T-cell (primary cell): ENCODE results near the gene TCEA3. TPM values are rescaled to one million over a fixed set of nuclear protein-coding genes. Genes with fewer than 3 reads are reported as not detected.

Experiments
- ATAC-seq, 4 experiments: fragments of 200-7000 bp in 3 of 4; fragments of 150-1000 bp in 1 of 4; cut with Tn5 transposase; replicated peaks in 1 of 4; 1 replicate in 3 of 4; 2 replicates in 1 of 4; pipeline ENCODE4 v1.10.0; 2021; ENCODE audit warnings: moderate library complexity in 3 of 4, mild to moderate bottlenecking in 2 of 4, moderate number of reproducible peaks in 1 of 4
- CTCF ChIA-PET, 2 donors: fragments of 300-600 bp; sonication (Branson Sonifier 250); formaldehyde crosslinking; loops; one replicate each; lab custom pipeline; 2022; ENCODE audit warnings: antibody characterized with exemption in 2 of 2; lab: Charles Lee
- POLR2A ChIA-PET, 2 donors: fragments of 300-600 bp; sonication (Branson Sonifier 250); formaldehyde crosslinking; loops; one replicate each; lab custom pipeline; 2022; ENCODE audit warnings: antibody characterized with exemption in 2 of 2; lab: Charles Lee
- DNase-seq, 35 experiments: peaks; one replicate each; pipeline versions ENCODE4 v3.0.0 to v3.0.0-alpha.2; 2013 to 2023
- H3K27ac ChIP-seq: one replicate; pipeline ENCODE4 v1.5.1; 2013; ENCODE audit warnings: low read length
- H3K27me3 ChIP-seq, 2 experiments: replicated peaks in 1 of 2; 1 replicate in 1 of 2; 2 replicates in 1 of 2; pipeline versions ENCODE4 v1.6.1 to v1.7.0; 2013; ENCODE audit warnings: low read length in 1 of 2, mixed read lengths in 1 of 2; ENCODE audit not compliant: control insufficient read depth in 2 of 2, insufficient read depth in 2 of 2; ENCODE audit errors: extremely low read depth in 1 of 2
- H3K36me3 ChIP-seq, 2 donors: 1 replicate in 1 of 2; 2 replicates in 1 of 2; pipeline versions ENCODE4 v1.6.1 to v1.7.0; 2013; ENCODE audit warnings: low read length in 1 of 2; ENCODE audit not compliant: control insufficient read depth in 2 of 2, insufficient read depth in 1 of 2; ENCODE audit errors: extremely low read depth in 1 of 2
- H3K4me1 ChIP-seq, 2 experiments: 1 replicate in 1 of 2; 2 replicates in 1 of 2; pipeline versions ENCODE4 v1.6.1 to v1.7.0; 2013; ENCODE audit warnings: low read length in 2 of 2, mixed read lengths in 1 of 2; ENCODE audit not compliant: insufficient read depth in 2 of 2, control insufficient read depth in 1 of 2; ENCODE audit errors: extremely low read depth in 1 of 2
- H3K4me3 ChIP-seq, 2 donors: 1 replicate in 1 of 2; 2 replicates in 1 of 2; pipeline versions ENCODE4 v1.5.1 to v1.7.0; 2013; ENCODE audit warnings: mild to moderate bottlenecking in 2 of 2, low read length in 1 of 2, moderate library complexity in 1 of 2; ENCODE audit not compliant: control insufficient read depth in 1 of 2; ENCODE audit errors: extremely low read depth in 1 of 2
- H3K9me3 ChIP-seq: 2 replicates; pipeline ENCODE4 v1.7.0; 2013
- H3K27ac Mint-ChIP-seq, 2 donors: one replicate each; pipeline ENCODE4 v1.8.0; 2020 to 2021; ENCODE audit warnings: mild to moderate bottlenecking in 2 of 2, mixed read lengths in 2 of 2
- H3K27me3 Mint-ChIP-seq, 2 donors: one replicate each; pipeline ENCODE4 v1.8.0; 2021 to 2022; ENCODE audit warnings: mixed read lengths in 2 of 2
- H3K36me3 Mint-ChIP-seq: one replicate; pipeline ENCODE4 v1.8.0; 2021; ENCODE audit warnings: mixed read lengths
- H3K4me1 Mint-ChIP-seq, 3 donors: one replicate each; pipeline ENCODE4 v1.8.0; 2020 to 2022; ENCODE audit warnings: mixed read lengths in 3 of 3, mild to moderate bottlenecking in 1 of 3
- H3K4me3 Mint-ChIP-seq, 3 donors: one replicate each; pipeline ENCODE4 v1.8.0; 2020 to 2022; ENCODE audit warnings: mild to moderate bottlenecking in 3 of 3, mixed read lengths in 3 of 3, moderate library complexity in 3 of 3
- H3K9me3 Mint-ChIP-seq, 3 donors: one replicate each; pipeline ENCODE4 v1.8.0; 2020 to 2022; ENCODE audit warnings: mixed read lengths in 3 of 3
- WGBS: methylation state at CpG from one replicate; pipeline ENCODE4 v1.1.5; 2013; ENCODE audit warnings: missing lambda C conversion rate; ENCODE audit not compliant: insufficient coverage; 5-methylcytosine and 5-hydroxymethylcytosine counted together
- total RNA-seq, 35 experiments: library from RNA in 6 of 35; stranded (reverse) in 6 of 35; fragments of 120-200 nt in 1 of 35; gene quantifications; one replicate each; pipeline versions ENCODE4 v1.2.1 to v1.2.4 and lab custom pipeline; 2013 to 2026

Gene TCEA3
- total RNA-seq, 5 donors from 2014 or later (not counting 1 experiment from before 2014, with no cell fraction given), result 16.1 to 39.9 (median 32.4) TPM

GRCh38 chr1:23469372-23469982, 44.9 kb upstream of the TCEA3 start:
- Histone ChIP-seq H3K4me1 (no peaks in the 10 kb centered on the region), H3K9me3 (no peaks in the 10 kb centered on the region), H3K27me3 (peaks cover 0 to 11% of the 10 kb centered on the region in 2 experiments), H3K4me3 (no peak overlapping the region), H3K27ac (no peak overlapping the region), H3K36me3 (no peaks in the 10 kb centered on the region)
- ChIA-PET CTCF (no interaction called here), POLR2A (interaction anchor here in 1 of 2 donors (0.5 kb wide), 1 partner anchor 62 kb away, joined by 6 read pairs; the partner anchor contains the start of gene E2F2)
- Mint-ChIP-seq H3K27ac (no peak overlapping the region), H3K27me3 (no peaks in the 10 kb centered on the region), H3K9me3 (no peaks in the 10 kb centered on the region), H3K4me3 (no peak overlapping the region), H3K4me1 (no peaks in the 10 kb centered on the region), H3K36me3 (no peaks in the 10 kb centered on the region)
- no peak for DNase-seq
- ATAC-seq, result no peak
- 71% methylated on average over 1 of the region's 5 CpGs for WGBS

GRCh38 chr1:23466423-23466989, 42.0 kb upstream of the TCEA3 start:
- no peaks in the 10 kb centered on the region for H3K36me3 ChIP-seq
- H3K9me3 Mint-ChIP-seq, result no peaks in the 10 kb centered on the region
- H3K27ac Mint-ChIP-seq, result no peak overlapping the region
- peaks cover 0 to 9% of the 10 kb centered on the region in 2 experiments for H3K27me3 ChIP-seq
- peaks cover 4 to 6% of the 10 kb centered on the region in 2 donors for H3K27me3 Mint-ChIP-seq
- no peak overlapping the region for H3K4me3 ChIP-seq
- DNase-seq, result no peak
- no peak overlapping the region for H3K27ac ChIP-seq
- no peaks in the 10 kb centered on the region for H3K4me1 ChIP-seq
- no peaks in the 10 kb centered on the region for H3K4me1 Mint-ChIP-seq
- H3K9me3 ChIP-seq, result no peaks in the 10 kb centered on the region
- no peaks in the 10 kb centered on the region for H3K36me3 Mint-ChIP-seq
- no peak overlapping the region for H3K4me3 Mint-ChIP-seq
- WGBS, result 93% methylated on average over 3 of the region's 3 CpGs
- CTCF ChIA-PET, result interaction anchor here in 1 of 2 donors (0.5 kb wide), 1 partner anchor 186 kb away, joined by 3 read pairs; no protein-coding TSS in a partner anchor
- POLR2A ChIA-PET, result interaction anchor here in 1 of 2 donors (0.7 kb wide), 1 partner anchor 636 kb away, joined by 3 read pairs; no protein-coding TSS in a partner anchor
- no peak for ATAC-seq

- Histone ChIP-seq H3K36me3 (no peaks in the 10 kb centered on the region), H3K9me3 (no peaks in the 10 kb centered on the region), H3K4me1 (no peaks in the 10 kb centered on the region), H3K4me3 (no peak overlapping the region), H3K27me3 (peaks cover 0 to 8% of the 10 kb centered on the region in 2 experiments), H3K27ac (no peak overlapping the region)
- H3K9me3 Mint-ChIP-seq, result no peaks in the 10 kb centered on the region
- ChIA-PET POLR2A (no interaction called here), CTCF (interaction anchor here in 1 of 2 donors (0.6 kb wide), 1 partner anchor 1435 kb away, joined by 3 read pairs; no protein-coding TSS in a partner anchor)
- ATAC-seq, result no peak
- peaks cover 0 to 2% (median 0%) of the 10 kb centered on the region in 3 donors for H3K4me1 Mint-ChIP-seq
- peaks cover 4 to 11% of the 10 kb centered on the region in 2 donors for H3K27me3 Mint-ChIP-seq
- H3K27ac Mint-ChIP-seq, result no peak overlapping the region
- H3K36me3 Mint-ChIP-seq, result no peaks in the 10 kb centered on the region
- no peak overlapping the region for H3K4me3 Mint-ChIP-seq
- DNase-seq, result no peak
- WGBS, result 64% methylated on average over 2 of the region's 3 CpGs
These were observed 38.7 kb upstream of the TCEA3 start for GRCh38 chr1:23463286-23463685.

- H3K27me3 Mint-ChIP-seq, result peaks cover 4 to 13% of the 10 kb centered on the region in 2 donors
- ChIA-PET POLR2A (no interaction called here), CTCF (interaction anchor here in 1 of 2 donors (0.6 kb wide), 1 partner anchor 1436 kb away, joined by 3 read pairs; no protein-coding TSS in a partner anchor)
These were observed 38.2 kb upstream of the TCEA3 start for GRCh38 chr1:23462766-23463165.

GRCh38 chr1:23461050-23461449, 36.5 kb upstream of the TCEA3 start:
- 79% methylated on average over 2 of the region's 3 CpGs for WGBS
- Mint-ChIP-seq H3K27ac (no peak overlapping the region), H3K36me3 (no peaks in the 10 kb centered on the region), H3K9me3 (no peaks in the 10 kb centered on the region), H3K4me1 (peaks cover 0 to 7% (median 5%) of the 10 kb centered on the region in 3 donors), H3K27me3 (peaks cover 8 to 20% of the 10 kb centered on the region in 2 donors), H3K4me3 (no peak overlapping the region)
- Histone ChIP-seq H3K36me3 (no peaks in the 10 kb centered on the region), H3K4me3 (no peak overlapping the region), H3K4me1 (no peaks in the 10 kb centered on the region), H3K27ac (no peak overlapping the region), H3K27me3 (peaks cover 0 to 22% of the 10 kb centered on the region in 2 experiments), H3K9me3 (no peaks in the 10 kb centered on the region)
- DNase-seq (no peak), ATAC-seq (no peak)
- POLR2A ChIA-PET, result no interaction called here
- CTCF ChIA-PET, result no interaction called here

More at GRCh38 chr1:23462766-23463165, 38.2 kb upstream of the TCEA3 start:
- Mint-ChIP-seq H3K4me1 (peaks cover 0 to 2% (median 0%) of the 10 kb centered on the region in 3 donors), H3K27ac (no peak overlapping the region), H3K4me3 (no peak overlapping the region), H3K36me3 (no peaks in the 10 kb centered on the region), H3K9me3 (no peaks in the 10 kb centered on the region)
- 78% methylated on average over 1 of the region's 2 CpGs for WGBS
- no peaks in the 10 kb centered on the region for H3K36me3 ChIP-seq
- H3K27ac ChIP-seq, result no peak overlapping the region
- no peaks in the 10 kb centered on the region for H3K9me3 ChIP-seq
- peaks cover 0 to 10% of the 10 kb centered on the region in 2 experiments for H3K27me3 ChIP-seq
- no peak for ATAC-seq
- no peak overlapping the region for H3K4me3 ChIP-seq
- no peak for DNase-seq
- H3K4me1 ChIP-seq, result no peaks in the 10 kb centered on the region

GRCh38 chr1:23460519-23460918, 36.0 kb upstream of the TCEA3 start:
- Mint-ChIP-seq H3K4me1 (peaks cover 3 to 8% (median 5%) of the 10 kb centered on the region in 3 donors), H3K27ac (no peak overlapping the region), H3K27me3 (peaks cover 8 to 22% of the 10 kb centered on the region in 2 donors), H3K9me3 (no peaks in the 10 kb centered on the region), H3K36me3 (peaks cover 2% of the 10 kb centered on the region), H3K4me3 (no peak overlapping the region)
- H3K4me1 ChIP-seq, result no peaks in the 10 kb centered on the region
- ChIA-PET CTCF (no interaction called here), POLR2A (no interaction called here)
- H3K27ac ChIP-seq, result no peak overlapping the region
- no peaks in the 10 kb centered on the region for H3K9me3 ChIP-seq
- no CpG with 5 or more reads among the region's 4 CpGs for WGBS
- peaks cover 0 to 28% of the 10 kb centered on the region in 2 experiments for H3K27me3 ChIP-seq
- H3K4me3 ChIP-seq, result no peak overlapping the region
- no peaks in the 10 kb centered on the region for H3K36me3 ChIP-seq
- DNase-seq (no peak), ATAC-seq (no peak)
